ENCODE results near the gene GRIN2A.

DNA sequence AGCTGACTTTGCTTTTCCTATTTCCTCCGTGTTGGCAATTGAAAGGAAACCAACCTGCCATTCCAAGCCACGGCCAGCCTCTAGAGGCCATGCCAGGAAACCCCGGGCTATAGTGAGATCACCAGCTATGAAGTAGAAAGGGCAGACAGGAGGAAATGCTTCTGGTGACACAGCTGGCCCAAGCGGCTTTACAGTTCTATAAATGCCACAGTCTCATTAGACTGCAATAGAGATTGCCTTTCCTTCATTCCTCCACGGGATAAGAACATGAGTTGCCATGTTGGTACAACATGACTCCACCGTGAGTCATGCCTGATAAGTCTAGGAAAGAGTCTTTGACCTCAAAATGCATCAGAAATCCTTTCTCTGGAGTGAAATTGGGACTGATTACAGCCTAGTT, 384.9 kb downstream of the GRIN2A start:
- TF ChIP-seq, protein P1, sequence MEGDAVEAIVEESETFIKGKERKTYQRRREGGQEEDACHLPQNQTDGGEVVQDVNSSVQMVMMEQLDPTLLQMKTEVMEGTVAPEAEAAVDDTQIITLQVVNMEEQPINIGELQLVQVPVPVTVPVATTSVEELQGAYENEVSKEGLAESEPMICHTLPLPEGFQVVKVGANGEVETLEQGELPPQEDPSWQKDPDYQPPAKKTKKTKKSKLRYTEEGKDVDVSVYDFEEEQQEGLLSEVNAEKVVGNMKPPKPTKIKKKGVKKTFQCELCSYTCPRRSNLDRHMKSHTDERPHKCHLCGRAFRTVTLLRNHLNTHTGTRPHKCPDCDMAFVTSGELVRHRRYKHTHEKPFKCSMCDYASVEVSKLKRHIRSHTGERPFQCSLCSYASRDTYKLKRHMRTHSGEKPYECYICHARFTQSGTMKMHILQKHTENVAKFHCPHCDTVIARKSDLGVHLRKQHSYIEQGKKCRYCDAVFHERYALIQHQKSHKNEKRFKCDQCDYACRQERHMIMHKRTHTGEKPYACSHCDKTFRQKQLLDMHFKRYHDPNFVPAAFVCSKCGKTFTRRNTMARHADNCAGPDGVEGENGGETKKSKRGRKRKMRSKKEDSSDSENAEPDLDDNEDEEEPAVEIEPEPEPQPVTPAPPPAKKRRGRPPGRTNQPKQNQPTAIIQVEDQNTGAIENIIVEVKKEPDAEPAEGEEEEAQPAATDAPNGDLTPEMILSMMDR (conservative IDR thresholded peaks at IDR 0.05): no peak
- no peak for TF ChIP-seq ZFX (IDR thresholded peaks at IDR 0.05)

Measured in C4-2B (cell line).